Measurements from ENCODE around the gene GPR68. TPM values are rescaled to one million over a fixed set of nuclear protein-coding genes. Genes with fewer than 3 reads are reported as not detected.

GPR68 gene
- polyA plus RNA-seq, 1 donor from 2014 or later, result 2.1 TPM

DNA sequence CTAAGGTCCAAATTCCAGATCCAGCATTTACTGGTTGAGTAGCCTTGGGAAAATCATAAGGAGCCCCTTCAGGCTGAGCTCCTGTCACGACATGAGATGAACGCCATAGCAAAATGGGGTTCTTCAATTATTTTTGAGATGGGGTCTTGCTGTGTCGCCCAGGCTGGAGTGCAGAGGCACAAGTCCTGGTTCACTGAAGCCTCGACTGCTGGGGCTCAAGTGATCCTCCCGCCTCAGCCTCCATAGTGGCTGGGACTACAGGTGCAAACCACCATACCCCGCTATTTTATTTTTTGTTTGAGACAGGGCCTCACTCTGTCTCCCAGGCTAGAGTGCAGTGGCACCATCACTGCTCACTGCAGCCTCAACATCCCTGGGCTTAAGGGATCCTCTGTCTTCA lies 25.7 kb upstream of the GPR68 start:
- TF ChIP-seq EZH2 (IDR thresholded peaks at IDR 0.05; ENCODE audit: borderline replicate concordance, insufficient read depth, low read length, poor library complexity, severe bottlenecking) (no peak), POLR2AphosphoS5 (IDR thresholded peaks at IDR 0.05) (no peak)
- H3K27me3 ChIP-seq (ENCODE audit: insufficient read depth, low read depth, low read length), result peaks cover under 1% of the 10 kb centered on the region
- no peaks in the 10 kb centered on the region for H3K9me3 ChIP-seq (ENCODE audit: low read length)

DNA sequence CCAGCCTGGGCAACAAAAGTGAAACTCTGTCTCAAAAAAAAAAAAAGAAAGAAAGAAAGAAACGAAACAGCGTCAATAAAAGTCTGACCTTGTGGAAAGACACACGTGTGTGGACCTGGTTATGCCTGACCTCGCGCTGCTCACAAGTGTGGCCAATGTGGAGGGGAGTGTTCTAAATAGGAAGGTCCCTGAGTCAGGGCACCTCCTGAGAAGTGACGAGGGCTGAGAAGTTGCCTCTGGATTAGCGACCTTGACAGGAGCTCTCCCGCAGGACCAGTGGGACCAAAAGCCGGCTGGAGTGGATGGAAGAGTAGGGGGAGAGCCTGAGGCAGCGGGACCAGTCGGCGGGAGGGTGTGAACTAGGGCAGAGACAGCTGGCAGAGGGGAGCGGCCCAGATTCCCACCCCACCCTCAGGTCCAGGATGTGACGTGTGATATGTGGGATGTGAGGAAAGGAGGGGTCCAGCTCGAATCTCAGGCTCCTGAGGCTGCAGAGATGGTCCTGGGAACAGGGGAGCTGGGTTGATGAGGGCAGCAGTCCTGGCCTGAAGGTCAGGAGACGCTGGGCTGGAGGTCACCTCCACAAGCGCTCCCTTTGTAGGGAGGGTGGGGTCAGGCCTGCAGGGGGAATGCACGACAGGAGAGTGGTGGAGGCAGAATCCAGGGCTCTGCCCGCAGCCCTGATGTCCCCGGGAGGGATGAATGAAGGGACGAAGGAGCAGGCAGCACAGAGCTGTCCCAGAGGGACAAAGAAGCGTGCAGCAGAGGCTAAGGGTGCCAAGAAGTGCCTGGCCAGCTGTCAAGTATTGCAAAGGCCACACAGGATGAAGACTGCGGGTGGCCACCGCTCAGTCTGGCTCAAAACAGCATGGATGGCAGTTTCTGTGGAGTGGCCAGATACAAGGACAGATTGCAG lies 24.8 kb upstream of the GPR68 start:
- Histone ChIP-seq H3K9me3 (ENCODE audit: low read length) (no peaks in the 10 kb centered on the region), H2AFZ (ENCODE audit: low read depth, low read length) (no peak overlapping the region), H3K4me2 (ENCODE audit: low read length) (no peak overlapping the region), H3K27me3 (ENCODE audit: insufficient read depth, low read depth, low read length) (peaks cover 7% of the 10 kb centered on the region), H3K36me3 (ENCODE audit: insufficient read depth, low read length) (no peaks in the 10 kb centered on the region), H3K9ac (ENCODE audit: low read length) (no peak overlapping the region), H3K27ac (ENCODE audit: low read length) (no peak overlapping the region), H4K20me1 (ENCODE audit: insufficient read depth) (no peaks in the 10 kb centered on the region), H3K9me2 (ENCODE audit: insufficient read depth, low read length) (no peaks in the 10 kb centered on the region), H3K4me3 (ENCODE audit: low read length) (no peak overlapping the region), H3F3A (ENCODE audit: insufficient read depth, low read length, poor library complexity, severe bottlenecking) (no peaks in the 10 kb centered on the region), H3K79me2 (replicated peaks; ENCODE audit: insufficient read depth, low read length) (no peaks in the 10 kb centered on the region)
- TF ChIP-seq, protein P1, sequence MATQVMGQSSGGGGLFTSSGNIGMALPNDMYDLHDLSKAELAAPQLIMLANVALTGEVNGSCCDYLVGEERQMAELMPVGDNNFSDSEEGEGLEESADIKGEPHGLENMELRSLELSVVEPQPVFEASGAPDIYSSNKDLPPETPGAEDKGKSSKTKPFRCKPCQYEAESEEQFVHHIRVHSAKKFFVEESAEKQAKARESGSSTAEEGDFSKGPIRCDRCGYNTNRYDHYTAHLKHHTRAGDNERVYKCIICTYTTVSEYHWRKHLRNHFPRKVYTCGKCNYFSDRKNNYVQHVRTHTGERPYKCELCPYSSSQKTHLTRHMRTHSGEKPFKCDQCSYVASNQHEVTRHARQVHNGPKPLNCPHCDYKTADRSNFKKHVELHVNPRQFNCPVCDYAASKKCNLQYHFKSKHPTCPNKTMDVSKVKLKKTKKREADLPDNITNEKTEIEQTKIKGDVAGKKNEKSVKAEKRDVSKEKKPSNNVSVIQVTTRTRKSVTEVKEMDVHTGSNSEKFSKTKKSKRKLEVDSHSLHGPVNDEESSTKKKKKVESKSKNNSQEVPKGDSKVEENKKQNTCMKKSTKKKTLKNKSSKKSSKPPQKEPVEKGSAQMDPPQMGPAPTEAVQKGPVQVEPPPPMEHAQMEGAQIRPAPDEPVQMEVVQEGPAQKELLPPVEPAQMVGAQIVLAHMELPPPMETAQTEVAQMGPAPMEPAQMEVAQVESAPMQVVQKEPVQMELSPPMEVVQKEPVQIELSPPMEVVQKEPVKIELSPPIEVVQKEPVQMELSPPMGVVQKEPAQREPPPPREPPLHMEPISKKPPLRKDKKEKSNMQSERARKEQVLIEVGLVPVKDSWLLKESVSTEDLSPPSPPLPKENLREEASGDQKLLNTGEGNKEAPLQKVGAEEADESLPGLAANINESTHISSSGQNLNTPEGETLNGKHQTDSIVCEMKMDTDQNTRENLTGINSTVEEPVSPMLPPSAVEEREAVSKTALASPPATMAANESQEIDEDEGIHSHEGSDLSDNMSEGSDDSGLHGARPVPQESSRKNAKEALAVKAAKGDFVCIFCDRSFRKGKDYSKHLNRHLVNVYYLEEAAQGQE (IDR thresholded peaks at IDR 0.05; ENCODE audit: borderline replicate concordance), result no peak
- no peak for TF ChIP-seq MXI1 (conservative IDR thresholded peaks at IDR 0.05; ENCODE audit: poor library complexity, severe bottlenecking)
- TF ChIP-seq EP300 (conservative IDR thresholded peaks at IDR 0.05; ENCODE audit: poor library complexity, severe bottlenecking), result no peak
- no peak for TF ChIP-seq TAF1 (IDR thresholded peaks at IDR 0.05; ENCODE audit: low read depth)
- no peak for TF ChIP-seq SMC3 (conservative IDR thresholded peaks at IDR 0.05; ENCODE audit: poor library complexity)
- TF ChIP-seq RAD21 (conservative IDR thresholded peaks at IDR 0.05), result no peak
- TF ChIP-seq EZH2 (IDR thresholded peaks at IDR 0.05; ENCODE audit: borderline replicate concordance, insufficient read depth, low read length, poor library complexity, severe bottlenecking), result no peak
- no peak for TF ChIP-seq POLR2AphosphoS5 (IDR thresholded peaks at IDR 0.05)
- TF ChIP-seq, protein P2, sequence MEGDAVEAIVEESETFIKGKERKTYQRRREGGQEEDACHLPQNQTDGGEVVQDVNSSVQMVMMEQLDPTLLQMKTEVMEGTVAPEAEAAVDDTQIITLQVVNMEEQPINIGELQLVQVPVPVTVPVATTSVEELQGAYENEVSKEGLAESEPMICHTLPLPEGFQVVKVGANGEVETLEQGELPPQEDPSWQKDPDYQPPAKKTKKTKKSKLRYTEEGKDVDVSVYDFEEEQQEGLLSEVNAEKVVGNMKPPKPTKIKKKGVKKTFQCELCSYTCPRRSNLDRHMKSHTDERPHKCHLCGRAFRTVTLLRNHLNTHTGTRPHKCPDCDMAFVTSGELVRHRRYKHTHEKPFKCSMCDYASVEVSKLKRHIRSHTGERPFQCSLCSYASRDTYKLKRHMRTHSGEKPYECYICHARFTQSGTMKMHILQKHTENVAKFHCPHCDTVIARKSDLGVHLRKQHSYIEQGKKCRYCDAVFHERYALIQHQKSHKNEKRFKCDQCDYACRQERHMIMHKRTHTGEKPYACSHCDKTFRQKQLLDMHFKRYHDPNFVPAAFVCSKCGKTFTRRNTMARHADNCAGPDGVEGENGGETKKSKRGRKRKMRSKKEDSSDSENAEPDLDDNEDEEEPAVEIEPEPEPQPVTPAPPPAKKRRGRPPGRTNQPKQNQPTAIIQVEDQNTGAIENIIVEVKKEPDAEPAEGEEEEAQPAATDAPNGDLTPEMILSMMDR (IDR thresholded peaks at IDR 0.05; ENCODE audit: poor library complexity, severe bottlenecking), result no peak

More for the DNA sequence above, 25.7 kb upstream of the GPR68 start:
- Histone ChIP-seq H2AFZ (ENCODE audit: low read depth, low read length) (no peak overlapping the region), H3K4me3 (ENCODE audit: low read length) (no peak overlapping the region), H3K36me3 (ENCODE audit: insufficient read depth, low read length) (no peaks in the 10 kb centered on the region), H3K27ac (ENCODE audit: low read length) (no peak overlapping the region), H3K79me2 (replicated peaks; ENCODE audit: insufficient read depth, low read length) (no peaks in the 10 kb centered on the region), H4K20me1 (ENCODE audit: insufficient read depth) (no peaks in the 10 kb centered on the region), H3K9me2 (ENCODE audit: insufficient read depth, low read length) (no peaks in the 10 kb centered on the region), H3K9ac (ENCODE audit: low read length) (no peak overlapping the region), H3F3A (ENCODE audit: insufficient read depth, low read length, poor library complexity, severe bottlenecking) (no peaks in the 10 kb centered on the region), H3K4me2 (ENCODE audit: low read length) (no peak overlapping the region)

Data from neural cell (in vitro differentiated cells).